Osteoblast (primary cell): ENCODE data around the gene ANKRD53. TPM values are rescaled to one million over a fixed set of nuclear protein-coding genes. Genes with fewer than 3 reads are reported as not detected.

Experiments
- DNase-seq: peaks from one replicate; pipeline ENCODE4 v3.0.0; 2011; ENCODE audit warnings: low spot score, mixed read lengths; ENCODE audit not compliant: insufficient read length; ENCODE audit errors: missing footprints
- H2AFZ ChIP-seq: 2 replicates; pipeline ENCODE4 v1.6.0; 2011; ENCODE audit warnings: mild to moderate bottlenecking, low read length
- H3K27ac ChIP-seq: 2 replicates; pipeline ENCODE4 v1.5.1; 2011; ENCODE audit warnings: mild to moderate bottlenecking, low read depth, low read length, moderate library complexity
- H3K27me3 ChIP-seq: 2 replicates; pipeline ENCODE4 v1.6.0; 2012; ENCODE audit warnings: mild to moderate bottlenecking, control low read depth, inconsistent platforms, low read length, moderate library complexity; ENCODE audit not compliant: insufficient read depth
- H3K36me3 ChIP-seq: 2 replicates; pipeline ENCODE4 v1.5.1; 2011; ENCODE audit warnings: mild to moderate bottlenecking, low read length, control low read depth, moderate library complexity; ENCODE audit not compliant: insufficient read depth
- H3K4me1 ChIP-seq: 2 replicates; pipeline ENCODE4 v1.5.1; 2011; ENCODE audit warnings: mild to moderate bottlenecking, low read length, control low read depth, moderate library complexity; ENCODE audit not compliant: insufficient read depth
- H3K4me2 ChIP-seq: 2 replicates; pipeline ENCODE4 v1.6.0; 2011; ENCODE audit warnings: mild to moderate bottlenecking, low read length; ENCODE audit not compliant: insufficient read depth
- H3K4me3 ChIP-seq: fragments of 200-600 bp; sonication (generic); 3 replicates; pipeline ENCODE4 v1.5.1; 2012; ENCODE audit warnings: mild to moderate bottlenecking, low read length, inconsistent platforms; ENCODE audit not compliant: insufficient read depth
- H3K79me2 ChIP-seq: 2 replicates; pipeline ENCODE4 v1.6.0; 2012; ENCODE audit warnings: mild to moderate bottlenecking, low read length, control low read depth, inconsistent platforms; ENCODE audit not compliant: insufficient read depth
- H3K9me3 ChIP-seq: 2 replicates; pipeline ENCODE4 v1.5.1; 2011; ENCODE audit warnings: low read depth, low read length, control low read depth
- H4K20me1 ChIP-seq: 2 replicates; pipeline ENCODE4 v1.6.0; 2012; ENCODE audit warnings: mild to moderate bottlenecking, low read length, control low read depth; ENCODE audit not compliant: insufficient read depth
- CTCF ChIP-seq: IDR thresholded peaks from 2 replicates; pipeline ENCODE4 v1.5.1; 2011; ENCODE audit warnings: mild to moderate bottlenecking, low read depth, low read length, moderate library complexity; ENCODE audit errors: extremely low read depth
- total RNA-seq: library from RNA; depleted of rRNA; stranded (reverse); fragments of >200 nt; gene quantifications from 2 replicates; pipeline ENCODE4 v1.2.3, GENCODE V29; 2012

Gene ANKRD53
- total RNA-seq, 1 donor: 1.1 TPM

- Histone ChIP-seq H4K20me1 (no peaks in the 10 kb centered on the region), H3K79me2 (no peaks in the 10 kb centered on the region), H3K9me3 (no peaks in the 10 kb centered on the region), H3K27ac (no peak overlapping the region), H3K4me2 (no peak overlapping the region), H3K27me3 (no peaks in the 10 kb centered on the region), H3K4me3 (no peak overlapping the region), H3K36me3 (no peaks in the 10 kb centered on the region), H2AFZ (no peak overlapping the region), H3K4me1 (peaks cover 19% of the 10 kb centered on the region)
- DNase-seq: peak; percentile 66
- no peak for TF ChIP-seq CTCF
These were observed 3.8 kb upstream of the ANKRD53 start for GRCh38 chr2:70974592-70974991.

- DNase-seq: peak; percentile 22
- Histone ChIP-seq H2AFZ (no peak overlapping the region), H3K4me1 (peaks cover 19% of the 10 kb centered on the region)
These were observed 3.2 kb upstream of the ANKRD53 start for GRCh38 chr2:70975237-70975636.

GRCh38 chr2:70977605-70978205 lies 725 bp upstream of the ANKRD53 start:
- Histone ChIP-seq H3K4me1 (peaks cover 19% of the 10 kb centered on the region), H3K4me3 (peak overlapping the region; percentile 88), H3K4me2 (peak overlapping the region; percentile 90), H4K20me1 (no peaks in the 10 kb centered on the region), H3K9me3 (no peaks in the 10 kb centered on the region), H2AFZ (peak overlapping the region; percentile 96), H3K27me3 (no peaks in the 10 kb centered on the region), H3K27ac (peak overlapping the region; percentile 94), H3K36me3 (no peaks in the 10 kb centered on the region), H3K79me2 (no peaks in the 10 kb centered on the region)
- peak; percentile 95 for DNase-seq
- TF ChIP-seq CTCF: no peak

More at GRCh38 chr2:70975237-70975636, 3.2 kb upstream of the ANKRD53 start:
- no peak for TF ChIP-seq CTCF
- Histone ChIP-seq H3K9me3 (no peaks in the 10 kb centered on the region), H3K79me2 (no peaks in the 10 kb centered on the region), H3K4me3 (no peak overlapping the region), H3K36me3 (no peaks in the 10 kb centered on the region), H3K27ac (no peak overlapping the region), H3K4me2 (no peak overlapping the region), H4K20me1 (no peaks in the 10 kb centered on the region), H3K27me3 (no peaks in the 10 kb centered on the region)

GRCh38 chr2:70979180-70979488 lies 704 bp downstream of the ANKRD53 start:
- H3K9me3 ChIP-seq: no peaks in the 10 kb centered on the region
- peak overlapping the region; percentile 96 for H2AFZ ChIP-seq
- no peaks in the 10 kb centered on the region for H3K27me3 ChIP-seq
- no peaks in the 10 kb centered on the region for H3K36me3 ChIP-seq
- no peak overlapping the region for H3K27ac ChIP-seq
- H4K20me1 ChIP-seq: no peaks in the 10 kb centered on the region
- TF ChIP-seq CTCF: no peak
- peak overlapping the region; percentile 90 for H3K4me2 ChIP-seq
- no peaks in the 10 kb centered on the region for H3K79me2 ChIP-seq
- H3K4me1 ChIP-seq: peaks cover 19% of the 10 kb centered on the region
- DNase-seq: peak; percentile 65
- H3K4me3 ChIP-seq: peak overlapping the region; percentile 88
